ENCODE measurements around the gene FUT2.

DNA sequence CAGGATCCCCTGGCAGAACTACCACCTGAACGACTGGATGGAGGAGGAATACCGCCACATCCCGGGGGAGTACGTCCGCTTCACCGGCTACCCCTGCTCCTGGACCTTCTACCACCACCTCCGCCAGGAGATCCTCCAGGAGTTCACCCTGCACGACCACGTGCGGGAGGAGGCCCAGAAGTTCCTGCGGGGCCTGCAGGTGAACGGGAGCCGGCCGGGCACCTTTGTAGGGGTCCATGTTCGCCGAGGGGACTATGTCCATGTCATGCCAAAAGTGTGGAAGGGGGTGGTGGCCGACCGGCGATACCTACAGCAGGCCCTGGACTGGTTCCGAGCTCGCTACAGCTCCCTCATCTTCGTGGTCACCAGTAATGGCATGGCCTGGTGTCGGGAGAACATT is 7.5 kb downstream of the FUT2 start:
- TF ChIP-seq, protein P1, sequence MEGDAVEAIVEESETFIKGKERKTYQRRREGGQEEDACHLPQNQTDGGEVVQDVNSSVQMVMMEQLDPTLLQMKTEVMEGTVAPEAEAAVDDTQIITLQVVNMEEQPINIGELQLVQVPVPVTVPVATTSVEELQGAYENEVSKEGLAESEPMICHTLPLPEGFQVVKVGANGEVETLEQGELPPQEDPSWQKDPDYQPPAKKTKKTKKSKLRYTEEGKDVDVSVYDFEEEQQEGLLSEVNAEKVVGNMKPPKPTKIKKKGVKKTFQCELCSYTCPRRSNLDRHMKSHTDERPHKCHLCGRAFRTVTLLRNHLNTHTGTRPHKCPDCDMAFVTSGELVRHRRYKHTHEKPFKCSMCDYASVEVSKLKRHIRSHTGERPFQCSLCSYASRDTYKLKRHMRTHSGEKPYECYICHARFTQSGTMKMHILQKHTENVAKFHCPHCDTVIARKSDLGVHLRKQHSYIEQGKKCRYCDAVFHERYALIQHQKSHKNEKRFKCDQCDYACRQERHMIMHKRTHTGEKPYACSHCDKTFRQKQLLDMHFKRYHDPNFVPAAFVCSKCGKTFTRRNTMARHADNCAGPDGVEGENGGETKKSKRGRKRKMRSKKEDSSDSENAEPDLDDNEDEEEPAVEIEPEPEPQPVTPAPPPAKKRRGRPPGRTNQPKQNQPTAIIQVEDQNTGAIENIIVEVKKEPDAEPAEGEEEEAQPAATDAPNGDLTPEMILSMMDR (conservative IDR thresholded peaks at IDR 0.05 in 1 of 2, IDR thresholded peaks at IDR 0.05 in 1 of 2; ENCODE audit: low read depth in 1 of 2, low read length in 2 of 2) = no peak
- no peak for TF ChIP-seq EZH2 (IDR thresholded peaks at IDR 0.05; ENCODE audit: low read length, missing control alignments)
